IgD-negative memory B cell (primary cell): ENCODE results near the gene HLA-DOB. TPM values are rescaled to one million over a fixed set of nuclear protein-coding genes. Genes with fewer than 3 reads are reported as not detected.
"Not testable (repeated sequence)": the region's sequence is repeated elsewhere in the genome, so short reads cannot be mapped to it uniquely, and the experiment has no call there.

Source experiments
- H3K27ac Mint-ChIP-seq, 3 donors: one replicate each; pipeline ENCODE4 v1.8.0; 2020 to 2022; ENCODE audit warnings: mild to moderate bottlenecking in 3 of 3, mixed read lengths in 3 of 3, moderate library complexity in 1 of 3
- H3K27me3 Mint-ChIP-seq: one replicate; pipeline ENCODE4 v1.8.0; 2021; ENCODE audit warnings: mixed read lengths
- H3K36me3 Mint-ChIP-seq: one replicate; pipeline ENCODE4 v1.8.0; 2020; ENCODE audit warnings: mild to moderate bottlenecking, mixed read lengths
- H3K4me1 Mint-ChIP-seq, 3 donors: one replicate each; pipeline ENCODE4 v1.8.0; 2020 to 2022; ENCODE audit warnings: mixed read lengths in 3 of 3, mild to moderate bottlenecking in 1 of 3
- H3K4me3 Mint-ChIP-seq, 4 donors: one replicate each; pipeline ENCODE4 v1.8.0; 2020 to 2022; ENCODE audit warnings: mild to moderate bottlenecking in 4 of 4, mixed read lengths in 4 of 4, moderate library complexity in 3 of 4
- H3K9me3 Mint-ChIP-seq, 3 donors: one replicate each; pipeline ENCODE4 v1.8.0; 2020 to 2021; ENCODE audit warnings: mixed read lengths in 3 of 3, mild to moderate bottlenecking in 1 of 3
- polyA plus RNA-seq: library from polyadenylated mRNA; unstranded; fragments of 300-500 nt; fragmentation: Illumina TruSeq; gene quantifications from one replicate; pipeline ENCODE4 v1.2.3, GENCODE V29; 2021

Gene HLA-DOB
- polyA plus RNA-seq, 1 donor from 2014 or later = 368 TPM

DNA sequence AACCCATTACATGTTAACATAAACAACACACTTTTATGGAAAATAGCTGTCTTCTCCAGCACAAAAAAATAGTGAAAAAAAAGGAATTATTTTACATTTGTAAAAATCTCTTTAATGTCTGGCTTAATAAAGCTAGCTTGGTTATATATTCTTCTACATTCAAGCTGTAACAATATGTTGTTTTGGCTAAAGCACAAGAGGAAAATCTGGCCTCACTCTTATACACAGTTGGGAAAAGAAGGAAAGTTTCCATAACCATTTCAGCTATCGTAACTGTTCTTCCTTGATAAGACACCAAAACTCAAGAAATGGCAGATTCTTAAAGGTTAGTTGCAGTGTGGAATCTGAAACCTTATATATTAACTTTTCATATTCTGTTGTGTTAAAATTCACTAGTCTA is 7.6 kb downstream of the HLA-DOB start:
- no peak overlapping the region for H3K4me3 Mint-ChIP-seq
- H3K9me3 Mint-ChIP-seq = peaks cover 0 to 11% (median 2%) of the 10 kb centered on the region in 3 donors
- H3K36me3 Mint-ChIP-seq = peaks cover 8% of the 10 kb centered on the region
- H3K27me3 Mint-ChIP-seq = peaks cover 1% of the 10 kb centered on the region
- peaks cover 17 to 31% (median 20%) of the 10 kb centered on the region in 3 donors for H3K4me1 Mint-ChIP-seq
- H3K27ac Mint-ChIP-seq = no peak overlapping the region

DNA sequence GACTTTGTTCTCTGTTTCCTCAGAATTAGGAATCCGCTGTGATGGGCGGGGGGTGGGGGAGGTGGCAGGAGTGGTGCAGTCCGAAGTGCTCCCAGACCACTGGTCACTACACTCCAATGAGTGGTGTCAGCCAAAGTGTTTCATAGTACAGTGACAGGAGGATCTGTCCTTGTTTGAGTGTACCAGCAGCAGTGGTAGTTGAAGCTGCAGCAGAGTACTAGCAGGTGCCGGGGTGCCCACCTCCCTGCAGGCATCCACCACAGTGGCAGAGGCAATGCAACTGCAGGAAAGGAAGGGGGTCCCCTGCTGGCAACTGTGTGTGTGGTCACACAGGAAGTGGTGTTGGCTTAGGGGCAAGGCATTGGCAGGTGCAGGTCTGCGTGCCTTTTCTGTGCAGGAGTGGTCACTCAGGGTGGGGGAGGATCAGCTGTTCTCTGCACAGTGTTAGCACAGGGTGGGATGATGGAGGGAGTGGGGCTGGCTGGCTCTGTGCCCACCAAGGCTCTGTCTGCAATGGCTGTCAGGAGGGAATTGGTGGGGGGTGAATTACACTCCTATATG is 9.7 kb downstream of the HLA-DOB start:
- Mint-ChIP-seq H3K36me3 (peaks cover 3% of the 10 kb centered on the region), H3K9me3 (peaks cover 0 to 17% (median 8%) of the 10 kb centered on the region in 3 donors), H3K27ac (peak overlapping the region in 1 of 3 donors; percentile 67), H3K4me1 (peaks cover 7 to 23% (median 16%) of the 10 kb centered on the region in 3 donors), H3K4me3 (no peak overlapping the region), H3K27me3 (peaks cover 1% of the 10 kb centered on the region)

DNA sequence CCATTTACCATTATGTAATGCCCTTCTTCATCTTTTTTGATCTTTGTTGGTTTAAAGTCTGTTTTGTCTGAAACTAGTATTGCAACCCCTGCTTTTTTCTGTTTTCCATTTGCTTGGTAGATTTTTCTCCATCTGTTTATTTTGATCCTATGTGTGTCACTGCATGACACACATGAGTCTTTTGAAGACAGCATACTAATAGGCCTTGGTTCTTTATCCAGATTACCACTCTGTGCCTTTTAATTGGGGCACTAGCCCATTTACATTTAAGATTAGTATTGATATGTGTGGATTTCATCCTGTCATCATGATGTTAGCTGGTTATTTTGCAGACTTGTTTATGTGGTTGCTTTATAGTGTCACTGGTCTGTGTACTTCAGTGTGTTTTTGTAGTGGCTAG is 11.4 kb downstream of the HLA-DOB start:
- H3K27ac Mint-ChIP-seq, H3K27me3 Mint-ChIP-seq, H3K4me3 Mint-ChIP-seq, H3K36me3 Mint-ChIP-seq: not testable (repeated sequence)
- Mint-ChIP-seq H3K4me1 (peaks cover 2 to 20% (median 12%) of the 10 kb centered on the region in 3 donors), H3K9me3 (peaks cover 0 to 23% (median 8%) of the 10 kb centered on the region in 3 donors)

DNA sequence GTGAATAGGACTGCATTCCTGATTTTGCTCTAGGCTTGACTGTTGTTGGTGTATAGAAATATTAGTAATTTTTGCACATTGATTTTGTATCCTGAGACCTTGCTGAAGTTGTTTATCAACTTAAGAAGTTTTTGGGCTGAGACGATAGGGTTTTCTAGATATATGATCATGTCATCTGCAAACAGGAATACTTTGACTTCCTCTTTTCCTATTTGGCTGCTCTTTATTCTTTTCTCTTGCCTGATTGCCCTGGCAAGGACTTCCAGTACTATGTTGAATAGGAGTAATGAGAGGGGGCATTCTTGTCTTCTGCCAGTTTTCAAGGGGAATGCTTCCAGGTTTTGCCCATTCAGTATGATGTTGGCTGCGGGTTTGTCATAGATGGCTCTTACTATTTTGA is 13.4 kb downstream of the HLA-DOB start:
- H3K27ac Mint-ChIP-seq = no peak overlapping the region
- peaks cover 1% of the 10 kb centered on the region for H3K27me3 Mint-ChIP-seq
- no peak overlapping the region for H3K4me3 Mint-ChIP-seq
- H3K4me1 Mint-ChIP-seq = peaks cover 1 to 20% (median 7%) of the 10 kb centered on the region in 3 donors
- H3K36me3 Mint-ChIP-seq = peaks cover 5% of the 10 kb centered on the region
- H3K9me3 Mint-ChIP-seq = peaks cover 3 to 34% (median 17%) of the 10 kb centered on the region in 3 donors

DNA sequence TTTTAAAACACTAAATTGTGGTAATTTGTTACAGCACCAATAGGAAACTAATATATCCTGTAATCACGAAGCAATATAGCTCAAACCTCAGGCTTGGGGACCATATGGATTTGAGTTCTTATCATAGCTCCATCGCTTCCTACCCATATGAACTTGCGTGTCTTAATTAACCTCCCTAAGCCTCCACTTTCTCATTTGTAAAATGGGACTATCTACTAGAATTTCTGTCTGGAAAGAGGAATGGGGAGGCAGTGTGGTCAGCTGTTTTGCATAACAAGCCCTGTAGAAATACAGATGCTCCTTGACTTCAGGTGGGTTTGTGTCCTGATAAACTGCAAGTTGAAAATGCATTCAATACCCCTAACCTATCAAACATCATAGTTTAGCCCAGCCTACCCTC is 17.1 kb downstream of the HLA-DOB start:
- Mint-ChIP-seq H3K27me3 (no peaks in the 10 kb centered on the region), H3K36me3 (peaks cover 2% of the 10 kb centered on the region), H3K4me3 (no peak overlapping the region), H3K4me1 (peaks cover 15 to 35% (median 21%) of the 10 kb centered on the region in 3 donors), H3K27ac (no peak overlapping the region), H3K9me3 (peaks cover 3 to 32% (median 20%) of the 10 kb centered on the region in 3 donors)

DNA sequence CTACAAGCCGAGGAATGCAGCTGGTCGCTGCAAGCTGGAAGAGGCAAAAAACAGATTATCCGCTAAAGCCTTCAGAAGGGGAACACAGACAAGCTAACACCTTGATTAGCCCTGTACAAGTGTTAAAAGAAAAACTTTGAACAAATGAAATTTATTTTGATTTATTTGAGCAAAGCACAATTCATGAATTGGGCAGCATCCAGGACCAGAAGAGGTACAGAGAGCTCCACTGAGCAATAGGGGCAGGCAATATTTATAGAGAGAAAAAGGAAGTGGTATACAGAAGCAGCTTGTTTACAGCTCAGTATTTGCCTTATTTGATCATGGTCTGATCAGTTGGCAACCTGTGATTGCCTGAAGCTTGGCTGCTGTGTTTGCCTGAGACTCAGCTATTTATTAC is 17.6 kb downstream of the HLA-DOB start:
- Mint-ChIP-seq H3K27me3 (peaks cover 1% of the 10 kb centered on the region), H3K36me3 (peaks cover 2% of the 10 kb centered on the region), H3K27ac (no peak overlapping the region), H3K9me3 (peaks cover 3 to 29% (median 18%) of the 10 kb centered on the region in 3 donors), H3K4me1 (peaks cover 21 to 40% (median 27%) of the 10 kb centered on the region in 3 donors), H3K4me3 (no peak overlapping the region)

DNA sequence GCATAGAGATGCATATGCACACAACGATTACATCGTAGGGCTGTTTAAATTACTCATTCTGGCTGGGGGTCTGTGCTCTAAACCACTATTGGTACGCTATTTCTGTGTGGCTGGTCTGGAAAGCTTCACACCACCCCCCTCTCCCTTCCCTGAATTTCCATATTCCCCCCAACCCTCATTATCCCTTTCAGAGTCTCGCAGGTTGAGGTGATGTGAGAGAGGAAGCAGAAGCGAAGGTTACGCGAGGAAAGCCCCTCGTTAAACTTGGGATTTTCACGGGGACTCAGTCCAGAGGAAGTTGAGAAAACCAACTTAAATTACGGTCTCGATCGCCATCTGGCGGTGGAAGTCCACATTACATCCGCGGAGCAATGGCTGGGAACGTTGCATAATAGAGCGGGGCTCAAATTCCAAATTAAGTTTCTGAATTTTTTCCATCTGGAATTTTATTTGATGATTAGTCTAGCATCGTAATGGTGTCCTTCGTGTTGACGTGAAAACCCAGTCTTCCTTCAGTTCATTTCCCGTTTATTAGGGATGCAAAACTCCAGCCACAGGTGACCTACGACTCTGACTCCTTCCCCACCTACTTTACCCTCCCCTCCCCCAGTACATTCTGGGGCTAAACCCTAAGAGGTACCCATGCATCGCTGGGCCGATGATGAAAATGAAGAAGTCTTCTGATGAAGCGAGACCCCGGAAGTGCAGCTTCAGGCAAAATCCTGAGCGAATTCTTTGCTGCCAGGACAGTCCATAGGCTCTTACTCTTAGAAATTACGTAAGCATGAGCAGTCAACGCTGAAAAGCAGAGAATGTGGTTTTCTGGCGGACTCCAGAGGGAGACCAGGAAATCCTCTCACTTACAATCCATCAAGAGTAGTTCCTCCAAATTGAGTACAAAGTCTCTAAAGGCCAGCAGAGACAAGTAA is 19.7 kb downstream of the HLA-DOB start:
- peaks cover 24 to 35% (median 32%) of the 10 kb centered on the region in 3 donors for H3K4me1 Mint-ChIP-seq
- H3K27me3 Mint-ChIP-seq = peaks cover 1% of the 10 kb centered on the region
- peaks cover 3 to 23% (median 12%) of the 10 kb centered on the region in 3 donors for H3K9me3 Mint-ChIP-seq
- peaks cover 2% of the 10 kb centered on the region for H3K36me3 Mint-ChIP-seq
- peak overlapping the region; percentile 59 to 75 (median 65) for H3K27ac Mint-ChIP-seq
- H3K4me3 Mint-ChIP-seq = peak overlapping the region; percentile 46 to 95 (median 83)

DNA sequence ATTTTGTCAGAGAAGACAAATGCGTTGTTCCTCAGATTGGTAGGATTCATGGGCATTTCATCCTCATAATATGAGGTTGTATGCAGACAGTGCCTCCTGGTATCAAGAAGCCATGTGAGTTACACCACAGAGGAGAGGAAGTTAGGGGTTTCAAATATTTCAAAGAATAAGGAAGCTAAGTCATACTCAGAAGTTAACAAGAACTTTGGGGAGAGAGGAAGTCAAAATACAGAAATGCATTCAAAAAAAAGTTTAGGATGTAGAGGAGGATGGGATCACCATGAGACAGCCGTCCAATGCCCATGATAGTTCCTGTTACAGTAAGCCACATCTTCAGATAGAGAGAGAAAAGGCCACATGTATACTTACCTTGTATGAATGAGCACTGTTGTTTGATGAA is 22.3 kb downstream of the HLA-DOB start:
- Mint-ChIP-seq H3K4me3 (peak overlapping the region in 1 of 4 donors; percentile 4), H3K4me1 (peaks cover 25 to 35% (median 32%) of the 10 kb centered on the region in 3 donors), H3K27me3 (peaks cover 4% of the 10 kb centered on the region), H3K27ac (no peak overlapping the region), H3K36me3 (no peaks in the 10 kb centered on the region), H3K9me3 (peaks cover 0 to 14% (median 9%) of the 10 kb centered on the region in 3 donors)

DNA sequence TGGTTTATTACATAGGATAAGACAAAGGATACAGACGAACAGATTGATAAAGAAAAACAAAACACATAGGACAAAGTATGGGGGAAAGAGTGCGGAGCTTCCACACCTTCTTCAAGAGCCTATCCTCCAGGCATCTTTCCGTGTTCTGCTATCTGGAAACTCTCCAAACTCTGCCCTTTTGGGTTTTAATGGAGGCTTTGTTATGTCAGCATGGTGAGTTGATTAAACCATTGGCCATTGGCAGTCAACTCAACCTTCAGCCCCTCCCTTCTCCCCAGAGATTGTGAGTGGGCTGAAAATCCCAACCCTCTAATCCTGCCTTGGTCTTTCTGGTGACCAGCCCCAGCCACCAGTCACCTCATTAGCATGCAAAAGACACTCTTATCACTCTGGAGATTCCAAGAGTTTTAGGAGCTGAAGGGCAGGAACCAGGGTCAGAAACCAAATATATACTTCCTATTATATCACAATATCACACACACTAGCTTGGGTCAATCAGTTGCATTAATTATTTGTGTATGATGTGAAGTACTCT is 23.8 kb downstream of the HLA-DOB start:
- no peak overlapping the region for H3K27ac Mint-ChIP-seq
- H3K9me3 Mint-ChIP-seq = peaks cover 0 to 2% (median 0%) of the 10 kb centered on the region in 3 donors
- H3K4me3 Mint-ChIP-seq = no peak overlapping the region
- peaks cover 4% of the 10 kb centered on the region for H3K27me3 Mint-ChIP-seq
- no peaks in the 10 kb centered on the region for H3K36me3 Mint-ChIP-seq
- peaks cover 24 to 31% (median 28%) of the 10 kb centered on the region in 3 donors for H3K4me1 Mint-ChIP-seq

DNA sequence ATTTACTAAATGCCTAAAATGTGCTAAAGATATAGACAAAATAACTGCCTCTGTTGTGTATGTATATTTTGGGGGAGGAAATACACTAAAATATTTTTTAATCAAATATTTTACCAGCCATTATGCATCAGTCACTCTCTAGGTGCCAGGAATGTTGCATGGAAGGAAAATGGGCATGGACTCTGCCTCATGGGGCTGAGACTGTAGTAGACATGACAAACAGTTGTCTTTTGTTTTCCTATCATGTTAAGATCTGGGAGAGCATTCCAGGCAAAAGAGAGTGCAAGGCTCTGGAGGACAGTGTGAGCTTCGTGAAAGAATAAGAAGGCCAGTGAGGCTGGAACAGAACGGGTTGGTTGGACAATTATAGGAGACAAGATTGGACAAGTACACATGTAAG is 26.5 kb downstream of the HLA-DOB start:
- peaks cover 12 to 20% (median 17%) of the 10 kb centered on the region in 3 donors for H3K4me1 Mint-ChIP-seq
- no peak overlapping the region for H3K4me3 Mint-ChIP-seq
- no peaks in the 10 kb centered on the region for H3K9me3 Mint-ChIP-seq
- H3K27me3 Mint-ChIP-seq = peaks cover 4% of the 10 kb centered on the region
- no peaks in the 10 kb centered on the region for H3K36me3 Mint-ChIP-seq
- no peak overlapping the region for H3K27ac Mint-ChIP-seq

DNA sequence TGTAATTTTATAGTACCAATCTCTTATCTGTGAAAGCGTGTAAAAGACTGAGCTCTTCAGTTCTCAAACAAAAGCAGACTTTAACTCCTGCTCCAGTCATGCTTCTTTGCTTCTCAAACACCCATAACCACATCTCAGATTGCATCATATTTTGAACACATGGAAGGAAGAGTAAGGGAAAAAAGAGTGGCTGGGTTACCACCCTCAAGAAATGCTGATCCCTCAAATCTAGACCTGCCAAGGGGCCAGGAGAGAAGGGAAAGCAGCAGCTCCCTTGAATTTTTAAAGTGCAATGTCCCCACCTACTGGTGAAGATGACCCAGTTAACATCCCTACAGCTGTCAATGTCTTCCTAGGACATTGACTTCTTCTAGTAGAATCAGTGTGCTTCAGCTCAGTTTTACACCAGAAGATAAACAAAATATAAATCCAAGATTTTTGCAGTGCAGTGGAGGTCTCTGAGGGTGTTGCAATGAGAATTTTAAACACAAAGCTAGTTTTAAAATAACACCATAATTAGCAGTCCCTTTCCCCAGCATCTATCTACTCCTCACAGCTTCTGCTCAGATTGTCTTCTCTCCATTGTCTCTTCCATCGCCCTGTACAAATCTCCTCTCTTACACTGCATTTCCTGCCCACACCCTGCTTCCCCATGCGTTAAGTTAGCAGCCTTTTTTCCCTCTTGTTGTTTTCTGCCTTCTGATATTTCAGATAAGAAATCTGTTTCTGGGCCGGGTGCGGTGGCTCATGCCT is 30.8 kb downstream of the HLA-DOB start:
- no peaks in the 10 kb centered on the region for H3K36me3 Mint-ChIP-seq
- peaks cover 3% of the 10 kb centered on the region for H3K27me3 Mint-ChIP-seq
- peaks cover 0 to 6% (median 0%) of the 10 kb centered on the region in 3 donors for H3K9me3 Mint-ChIP-seq
- no peak overlapping the region for H3K4me3 Mint-ChIP-seq
- H3K4me1 Mint-ChIP-seq = peaks cover 0 to 4% (median 0%) of the 10 kb centered on the region in 3 donors
- H3K27ac Mint-ChIP-seq = no peak overlapping the region

DNA sequence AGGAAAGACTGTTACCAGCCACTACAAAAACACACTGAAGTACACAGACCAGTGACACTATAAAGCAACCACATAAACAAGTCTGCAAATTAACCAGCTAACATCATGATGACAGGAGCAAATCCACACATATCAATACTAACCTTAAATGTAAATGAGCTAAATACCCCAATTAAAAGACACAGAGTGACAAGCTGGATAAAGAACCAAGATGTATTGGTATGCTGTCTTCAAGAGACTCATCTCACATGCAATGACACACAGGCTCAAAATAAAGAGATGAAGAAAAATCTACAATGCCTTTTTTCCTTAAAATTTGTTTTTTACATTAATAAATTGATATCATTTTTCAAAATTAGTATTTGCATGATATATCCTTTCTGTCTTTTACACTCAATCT is 33.9 kb downstream of the HLA-DOB start:
- H3K4me1 Mint-ChIP-seq, H3K4me3 Mint-ChIP-seq, H3K27me3 Mint-ChIP-seq, H3K27ac Mint-ChIP-seq, H3K36me3 Mint-ChIP-seq, H3K9me3 Mint-ChIP-seq: not testable (repeated sequence)

DNA sequence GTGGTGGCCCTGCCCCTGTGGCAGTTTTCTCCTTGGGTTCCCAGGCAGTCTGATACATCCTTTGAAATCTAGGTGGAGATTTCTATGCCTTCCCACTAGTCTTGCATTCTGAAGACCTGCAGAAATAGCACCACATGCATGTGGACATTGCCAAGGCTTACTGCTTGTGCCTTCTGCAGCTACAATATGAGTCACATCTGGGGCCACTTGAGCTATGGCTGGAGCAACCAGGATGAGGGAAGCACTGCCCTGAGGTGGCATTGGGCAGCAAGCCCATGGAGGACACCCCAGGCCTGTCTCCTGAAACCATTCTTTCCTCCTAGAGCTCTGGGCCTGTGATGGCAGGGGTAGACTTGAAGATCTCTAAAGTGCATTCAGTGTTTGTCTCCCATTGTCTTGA is 37.8 kb downstream of the HLA-DOB start:
- Mint-ChIP-seq H3K36me3 (no peaks in the 10 kb centered on the region), H3K4me1 (peaks cover 0 to 5% (median 3%) of the 10 kb centered on the region in 3 donors), H3K27me3 (no peaks in the 10 kb centered on the region), H3K4me3 (no peak overlapping the region), H3K27ac (no peak overlapping the region), H3K9me3 (peaks cover 0 to 6% (median 0%) of the 10 kb centered on the region in 3 donors)

DNA sequence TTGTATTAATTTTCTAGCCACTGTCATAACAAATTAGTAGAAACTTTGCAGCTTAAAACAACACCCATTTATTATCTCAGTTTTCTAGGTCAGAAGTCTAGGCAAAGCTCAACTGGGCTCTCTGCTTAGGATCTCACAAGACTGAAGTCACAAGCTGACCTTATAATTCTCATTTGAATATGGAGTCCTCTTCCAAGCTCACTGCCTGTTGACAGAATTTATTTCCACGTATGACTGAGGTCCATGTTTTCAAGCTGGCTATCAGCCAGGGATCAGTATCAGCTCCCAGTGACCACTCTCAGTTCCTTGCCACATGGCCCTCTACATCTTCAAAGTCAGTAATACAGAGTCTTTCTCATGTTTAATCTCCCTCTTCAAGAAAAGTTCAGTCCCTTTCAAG is 41.7 kb downstream of the HLA-DOB start:
- peaks cover 0 to 9% (median 3%) of the 10 kb centered on the region in 3 donors for H3K4me1 Mint-ChIP-seq
- peaks cover 8% of the 10 kb centered on the region for H3K27me3 Mint-ChIP-seq
- H3K4me3 Mint-ChIP-seq = no peak overlapping the region
- no peak overlapping the region for H3K27ac Mint-ChIP-seq
- H3K9me3 Mint-ChIP-seq = no peaks in the 10 kb centered on the region
- no peaks in the 10 kb centered on the region for H3K36me3 Mint-ChIP-seq
